ENCODE results near the gene IRF6. TPM values are rescaled to one million over a fixed set of nuclear protein-coding genes. Genes with fewer than 3 reads are reported as not detected.
A peak's percentile ranks its signal among the peaks of the same experiment; 100 is the strongest.

The IRF6 gene
- polyA plus RNA-seq, 6 donors from 2014 or later: 0.54 to 2.4 (median 1.8) TPM; not detected in 1

DNA sequence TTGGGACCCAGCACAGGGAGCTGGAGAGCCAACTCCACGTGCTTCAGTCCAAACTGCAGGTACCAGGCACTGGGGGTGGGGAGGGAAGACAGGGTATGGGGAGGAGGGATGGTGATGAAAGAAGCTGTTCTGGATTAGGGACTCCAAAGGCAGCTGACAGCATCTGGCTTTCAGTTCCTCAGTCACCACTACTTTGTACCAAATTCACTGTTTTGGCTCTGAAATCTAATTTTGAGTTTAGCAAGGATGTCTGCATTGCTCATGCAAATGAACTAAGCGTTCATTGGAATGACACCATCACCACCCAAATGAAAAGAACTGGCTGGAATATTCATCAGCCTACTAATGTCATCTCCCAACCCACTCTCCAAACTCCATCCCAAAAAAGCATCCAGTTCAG lies 30.3 kb downstream of the IRF6 start:
- no peaks in the 10 kb centered on the region for H3K9me3 Mint-ChIP-seq
- no peaks in the 10 kb centered on the region for H3K27me3 Mint-ChIP-seq
- peak overlapping the region in 7 of 8 donors; percentile 13 to 85 (median 68) for H3K4me3 Mint-ChIP-seq
- H3K27ac Mint-ChIP-seq: peak overlapping the region in 3 of 6 donors; percentile 24 to 95 (median 44)
- H3K4me1 Mint-ChIP-seq: peaks cover 0 to 11% (median 8%) of the 10 kb centered on the region in 3 donors
- ATAC-seq (ENCODE audit: low read depth in 2 of 2) (peak in 1 of 2 donors; percentile 30), DNase-seq (no peak)
- H3K36me3 Mint-ChIP-seq: peaks cover 24 to 31% of the 10 kb centered on the region in 2 donors

DNA sequence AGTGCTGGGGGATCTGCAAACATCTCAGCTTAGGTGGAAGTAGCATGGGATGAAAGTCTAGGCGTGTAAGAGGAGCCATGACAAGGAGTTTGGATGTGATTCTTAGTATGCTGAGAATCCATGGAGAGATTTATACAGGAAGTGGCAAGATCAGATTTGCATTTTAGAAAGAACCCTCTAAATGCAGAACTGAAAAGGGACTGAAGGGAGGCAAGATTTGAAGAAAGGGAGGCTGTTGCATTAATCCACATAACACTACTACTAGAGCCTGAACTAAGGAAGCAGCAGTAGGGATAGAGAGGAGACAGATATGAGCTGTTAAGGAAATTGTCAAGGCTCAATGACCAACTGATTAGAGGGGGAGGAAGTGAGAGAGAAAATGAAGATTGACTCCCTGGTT lies 31.4 kb downstream of the IRF6 start:
- Mint-ChIP-seq H3K27ac (peak overlapping the region in 5 of 6 donors; percentile 49 to 91 (median 79)), H3K4me3 (peak overlapping the region in 7 of 8 donors; percentile 66 to 85 (median 75)), H3K27me3 (no peaks in the 10 kb centered on the region), H3K4me1 (peaks cover 0 to 11% (median 10%) of the 10 kb centered on the region in 3 donors), H3K36me3 (peaks cover 19 to 28% of the 10 kb centered on the region in 2 donors), H3K9me3 (no peaks in the 10 kb centered on the region)
- ATAC-seq (ENCODE audit: low read depth in 2 of 2): peak; percentile 80 to 88
- peak; percentile 25 for DNase-seq

DNA sequence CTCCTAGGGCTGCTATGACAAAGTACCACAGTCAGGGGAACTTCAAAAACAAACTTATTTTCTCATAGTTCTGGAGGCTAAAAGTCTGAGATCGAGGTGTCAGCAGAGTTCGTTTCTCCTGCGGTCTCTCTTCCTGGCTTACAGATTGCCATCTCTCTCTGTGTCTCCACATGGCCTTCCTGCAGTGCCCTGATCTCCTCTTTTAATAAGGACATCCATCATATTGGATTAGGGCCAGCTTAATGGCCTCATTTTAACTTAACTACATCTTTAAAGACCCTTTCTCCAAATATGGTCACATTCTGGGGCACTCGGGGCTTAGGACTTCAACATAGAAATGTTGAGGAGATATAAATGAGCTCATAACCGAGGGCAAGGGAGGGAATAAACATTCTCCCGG lies 33.8 kb downstream of the IRF6 start:
- no peak overlapping the region for H3K4me3 Mint-ChIP-seq
- DNase-seq (no peak), ATAC-seq (ENCODE audit: low read depth in 2 of 2) (no peak)
- H3K4me1 Mint-ChIP-seq: peaks cover 0 to 22% (median 20%) of the 10 kb centered on the region in 3 donors
- peaks cover 23 to 26% of the 10 kb centered on the region in 2 donors for H3K36me3 Mint-ChIP-seq
- no peaks in the 10 kb centered on the region for H3K27me3 Mint-ChIP-seq
- peak overlapping the region in 1 of 6 donors; percentile 31 for H3K27ac Mint-ChIP-seq
- H3K9me3 Mint-ChIP-seq: no peaks in the 10 kb centered on the region

DNA sequence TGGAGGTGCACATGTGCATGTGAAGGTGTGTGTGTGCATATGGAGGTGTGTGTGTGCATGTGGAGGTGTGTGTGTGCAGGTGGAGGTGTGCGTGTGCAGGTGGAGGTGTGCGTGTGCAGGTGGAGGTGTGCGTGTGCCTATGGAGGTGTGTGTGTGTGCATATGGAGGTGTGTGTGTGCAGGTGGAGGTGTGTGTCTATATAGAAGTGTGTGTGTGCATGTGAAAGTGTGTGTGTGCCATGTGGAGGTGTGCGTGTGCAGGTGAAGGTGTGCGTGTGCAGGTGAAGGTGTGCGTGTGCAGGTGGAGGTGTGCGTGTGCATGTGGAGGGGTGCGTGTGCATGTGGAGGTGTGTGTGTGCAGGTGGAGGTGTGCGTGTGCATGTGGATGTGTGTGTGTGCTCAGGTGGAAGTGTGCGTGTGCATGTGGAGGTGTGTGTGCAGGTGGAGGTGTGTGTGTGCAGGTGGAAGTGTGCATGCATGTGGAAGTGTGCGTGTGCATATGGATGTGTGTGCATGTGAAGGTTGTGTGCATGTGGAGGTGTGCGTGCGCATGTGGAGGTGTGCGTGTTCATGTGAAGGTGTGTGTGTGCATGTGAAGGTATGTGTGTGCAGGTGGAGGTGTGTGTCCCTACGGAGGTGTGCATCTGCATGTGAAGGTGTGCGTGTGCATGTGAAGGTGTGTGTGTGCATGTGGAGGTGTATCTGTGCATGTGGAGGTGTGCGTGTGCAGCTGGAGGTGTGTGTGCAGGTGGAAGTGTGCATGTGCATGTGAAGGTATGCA lies 35.1 kb downstream of the IRF6 start:
- no peak for ATAC-seq (ENCODE audit: low read depth in 2 of 2)

GRCh38 chr1:209769971-209770370 lies 36.0 kb downstream of the IRF6 start:
- Mint-ChIP-seq H3K27me3 (no peaks in the 10 kb centered on the region), H3K4me1 (peaks cover 12 to 39% (median 35%) of the 10 kb centered on the region in 3 donors), H3K36me3 (peaks cover 26 to 36% of the 10 kb centered on the region in 2 donors), H3K9me3 (no peaks in the 10 kb centered on the region), H3K4me3 (no peak overlapping the region), H3K27ac (no peak overlapping the region)
- no peak for ATAC-seq (ENCODE audit: low read depth in 2 of 2)
- DNase-seq: no peak

More for the DNA sequence above, 35.1 kb downstream of the IRF6 start:
- Mint-ChIP-seq H3K36me3 (peaks cover 29 to 39% of the 10 kb centered on the region in 2 donors), H3K4me3 (no peak overlapping the region), H3K27me3 (no peaks in the 10 kb centered on the region), H3K4me1 (peaks cover 10 to 35% (median 30%) of the 10 kb centered on the region in 3 donors), H3K27ac (no peak overlapping the region), H3K9me3 (no peaks in the 10 kb centered on the region)
- no peak for DNase-seq

DNA sequence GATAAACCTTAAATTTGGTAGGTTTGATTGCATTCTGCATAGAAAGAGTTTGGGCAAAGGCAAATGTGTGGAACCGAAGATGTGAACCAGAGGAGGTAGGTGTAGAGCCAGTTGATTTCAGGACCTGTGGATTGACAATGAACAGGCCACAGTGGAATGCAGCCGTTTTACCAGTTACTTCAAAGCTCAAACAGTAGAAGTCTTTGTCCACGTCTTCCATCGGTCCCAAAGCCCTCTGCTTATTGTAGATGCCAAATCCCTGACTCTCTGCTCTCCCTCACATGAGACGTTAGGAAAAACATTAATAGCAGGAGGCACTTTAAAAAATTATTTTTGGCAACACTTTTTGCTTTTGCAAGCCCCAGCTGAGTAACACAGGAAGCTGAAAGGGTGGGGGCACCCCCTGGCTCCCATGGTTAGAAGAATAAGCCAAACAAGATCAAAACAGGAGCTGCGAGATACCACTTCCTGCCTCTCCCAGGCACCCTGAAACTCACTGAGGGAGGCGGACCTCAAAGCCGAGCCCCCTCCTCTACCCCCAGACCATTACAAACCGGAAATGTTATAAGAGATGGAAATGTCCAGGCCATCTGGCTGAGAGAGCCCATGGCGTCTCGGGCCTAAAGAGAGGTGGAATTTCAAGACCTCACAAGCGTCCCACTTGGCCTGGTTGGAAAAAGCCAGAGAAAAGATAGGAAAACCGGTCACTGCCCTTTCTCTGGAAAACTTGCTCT lies 36.6 kb downstream of the IRF6 start:
- ATAC-seq (ENCODE audit: low read depth in 2 of 2) (peak; percentile 48 to 50), DNase-seq (peak; percentile 31)
- Mint-ChIP-seq H3K27me3 (no peaks in the 10 kb centered on the region), H3K4me3 (no peak overlapping the region), H3K9me3 (no peaks in the 10 kb centered on the region), H3K36me3 (peaks cover 20 to 35% of the 10 kb centered on the region in 2 donors), H3K4me1 (peaks cover 14 to 42% (median 38%) of the 10 kb centered on the region in 3 donors), H3K27ac (peak overlapping the region in 1 of 6 donors; percentile 95)

DNA sequence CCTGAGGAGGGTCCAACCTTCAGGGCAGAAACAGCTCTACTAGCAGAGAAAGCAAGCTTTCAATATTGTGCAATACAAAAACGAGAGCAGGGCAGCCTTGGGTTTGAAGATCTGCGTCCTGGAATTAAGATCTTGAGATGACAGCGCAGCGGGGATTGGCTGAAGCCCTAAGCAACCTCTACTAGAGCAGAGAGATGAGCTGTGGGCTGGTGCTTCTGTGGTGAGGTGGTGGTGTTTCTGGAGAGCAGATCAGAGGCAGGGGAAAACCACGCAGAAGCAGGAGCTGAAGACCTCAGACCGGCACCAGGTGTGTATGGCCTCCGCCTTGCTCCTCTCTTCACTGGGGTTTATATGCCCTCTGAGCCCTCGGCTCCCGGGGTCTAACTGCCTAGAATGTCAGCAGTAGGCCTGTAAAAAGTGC lies 37.6 kb downstream of the IRF6 start:
- Mint-ChIP-seq H3K36me3 (peaks cover 22 to 44% of the 10 kb centered on the region in 2 donors), H3K9me3 (no peaks in the 10 kb centered on the region), H3K27ac (peak overlapping the region in 1 of 6 donors; percentile 91), H3K27me3 (no peaks in the 10 kb centered on the region), H3K4me1 (peaks cover 18 to 49% (median 41%) of the 10 kb centered on the region in 3 donors), H3K4me3 (no peak overlapping the region)
- DNase-seq: peak; percentile 45
- peak; percentile 91 for ATAC-seq (ENCODE audit: low read depth in 2 of 2)

DNA sequence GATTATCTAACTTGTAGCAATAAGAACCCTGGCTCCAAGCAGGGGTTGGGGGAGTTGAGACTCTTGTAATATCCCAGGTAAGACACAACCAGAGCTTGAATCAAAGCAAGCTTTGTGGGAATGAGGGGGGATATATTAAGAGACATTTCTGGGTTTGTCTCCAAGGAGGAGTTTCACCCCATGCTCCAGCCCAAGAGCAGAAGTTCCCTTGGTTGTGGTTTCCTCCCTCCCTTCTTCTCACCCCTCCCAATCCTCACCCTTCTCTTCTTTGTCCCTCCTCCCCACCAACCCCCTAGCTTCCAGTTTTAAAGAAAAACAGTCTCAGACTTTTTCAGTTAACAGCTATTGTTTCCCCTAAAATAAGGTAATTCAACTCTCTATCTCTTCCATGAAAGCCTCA lies 38.2 kb downstream of the IRF6 start:
- no peak overlapping the region for H3K4me3 Mint-ChIP-seq
- H3K27me3 Mint-ChIP-seq: no peaks in the 10 kb centered on the region
- peak overlapping the region in 1 of 6 donors; percentile 91 for H3K27ac Mint-ChIP-seq
- ATAC-seq (ENCODE audit: low read depth in 2 of 2) (no peak), DNase-seq (no peak)
- H3K36me3 Mint-ChIP-seq: peaks cover 24 to 50% of the 10 kb centered on the region in 2 donors
- peaks cover 18 to 55% (median 47%) of the 10 kb centered on the region in 3 donors for H3K4me1 Mint-ChIP-seq
- H3K9me3 Mint-ChIP-seq: no peaks in the 10 kb centered on the region

GRCh38 chr1:209767096-209767495 lies 38.8 kb downstream of the IRF6 start:
- H3K4me1 Mint-ChIP-seq: peaks cover 18 to 61% (median 52%) of the 10 kb centered on the region in 3 donors
- peaks cover 27 to 56% of the 10 kb centered on the region in 2 donors for H3K36me3 Mint-ChIP-seq
- no peaks in the 10 kb centered on the region for H3K9me3 Mint-ChIP-seq
- no peaks in the 10 kb centered on the region for H3K27me3 Mint-ChIP-seq
- peak overlapping the region in 3 of 6 donors; percentile 65 to 94 (median 70) for H3K27ac Mint-ChIP-seq
- ATAC-seq (ENCODE audit: low read depth in 2 of 2) (no peak), DNase-seq (no peak)
- H3K4me3 Mint-ChIP-seq: peak overlapping the region in 1 of 8 donors; percentile 44

GRCh38 chr1:209766051-209766450 lies 39.9 kb downstream of the IRF6 start:
- Mint-ChIP-seq H3K27me3 (no peaks in the 10 kb centered on the region), H3K9me3 (no peaks in the 10 kb centered on the region), H3K36me3 (peaks cover 34 to 67% of the 10 kb centered on the region in 2 donors), H3K4me1 (peaks cover 20 to 72% (median 62%) of the 10 kb centered on the region in 3 donors), H3K27ac (peak overlapping the region in 5 of 6 donors; percentile 20 to 93 (median 67)), H3K4me3 (peak overlapping the region in 4 of 8 donors; percentile 40 to 56 (median 50))
- DNase-seq: no peak
- no peak for ATAC-seq (ENCODE audit: low read depth in 2 of 2)

- Mint-ChIP-seq H3K9me3 (no peaks in the 10 kb centered on the region), H3K4me3 (peak overlapping the region in 6 of 8 donors; percentile 50 to 82 (median 63)), H3K27ac (peak overlapping the region; percentile 7 to 92 (median 81)), H3K36me3 (peaks cover 23 to 68% of the 10 kb centered on the region in 2 donors), H3K4me1 (peaks cover 47 to 83% (median 81%) of the 10 kb centered on the region in 3 donors), H3K27me3 (no peaks in the 10 kb centered on the region)
- DNase-seq: no peak
- ATAC-seq (ENCODE audit: low read depth in 2 of 2): no peak
These were observed 44.8 kb downstream of the IRF6 start for GRCh38 chr1:209761011-209761635.

DNA sequence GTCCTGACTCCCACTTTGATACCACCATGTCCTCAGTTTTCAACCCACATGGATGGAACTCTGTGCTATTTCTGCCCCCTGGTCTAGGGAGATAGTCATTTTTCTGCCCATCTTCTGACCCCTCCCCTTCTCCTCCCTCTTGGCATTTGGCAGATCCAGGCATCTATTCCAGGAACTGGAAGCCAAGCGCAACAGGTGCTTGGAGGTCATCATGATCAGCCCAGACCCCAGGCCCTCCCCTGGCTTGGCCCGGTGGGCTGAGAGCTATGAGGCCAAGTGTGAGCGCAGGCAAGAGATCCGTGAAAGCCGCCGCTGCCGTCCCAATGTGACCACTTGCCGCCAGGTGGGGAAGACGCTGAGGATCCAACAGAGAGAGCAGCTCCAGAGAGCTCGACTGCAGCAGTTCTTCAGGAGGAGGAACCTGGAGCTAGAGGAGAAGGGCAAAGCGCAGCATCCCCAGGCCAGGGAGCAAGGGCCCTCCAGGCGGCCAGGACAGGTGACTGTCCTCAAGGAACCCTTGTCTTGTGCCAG lies 46.0 kb downstream of the IRF6 start:
- Mint-ChIP-seq H3K4me3 (peak overlapping the region in 2 of 8 donors; percentile 10 to 95), H3K27me3 (no peaks in the 10 kb centered on the region), H3K9me3 (no peaks in the 10 kb centered on the region), H3K36me3 (peaks cover 19 to 58% of the 10 kb centered on the region in 2 donors), H3K4me1 (peaks cover 55 to 88% (median 84%) of the 10 kb centered on the region in 3 donors), H3K27ac (peak overlapping the region in 4 of 6 donors; percentile 68 to 86 (median 78))
- ATAC-seq (ENCODE audit: low read depth in 2 of 2) (no peak), DNase-seq (no peak)

DNA sequence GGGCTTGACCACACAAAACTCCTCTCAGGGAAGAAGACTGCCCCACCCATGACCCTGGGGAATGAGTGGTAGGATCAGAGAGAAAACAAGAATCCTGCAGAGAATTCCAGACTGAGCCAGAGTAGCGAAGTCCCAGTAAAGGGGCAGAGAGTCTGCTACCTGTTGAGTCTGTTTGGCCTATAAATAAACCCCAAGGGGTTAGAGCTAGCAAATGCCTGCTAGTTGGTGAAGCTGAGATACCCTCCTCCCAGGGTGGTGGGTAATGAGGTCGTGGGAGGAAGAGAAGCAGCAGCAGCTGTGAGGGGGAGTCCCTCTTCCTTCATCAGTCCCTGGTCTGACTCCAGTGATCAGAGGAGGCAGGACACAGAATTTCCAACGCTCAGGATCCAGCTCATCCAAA lies 47.5 kb downstream of the IRF6 start:
- no peak for ATAC-seq (ENCODE audit: low read depth in 2 of 2)
- peak overlapping the region; percentile 87 to 98 (median 95) for H3K4me3 Mint-ChIP-seq
- DNase-seq: no peak
- H3K9me3 Mint-ChIP-seq: no peaks in the 10 kb centered on the region
- H3K27ac Mint-ChIP-seq: peak overlapping the region; percentile 5 to 97 (median 90)
- H3K4me1 Mint-ChIP-seq: peaks cover 50 to 82% (median 80%) of the 10 kb centered on the region in 3 donors
- no peaks in the 10 kb centered on the region for H3K27me3 Mint-ChIP-seq
- peaks cover 14 to 44% of the 10 kb centered on the region in 2 donors for H3K36me3 Mint-ChIP-seq
